SK-N-SH treated with all-trans-retinoic acid at 6 μM for 48 hours (cell line): ENCODE measurements around the gene IRS1.

ENCODE experiments used
- ARNTL ChIP-seq: fragments of 450-650 bp; formaldehyde crosslinking; IDR thresholded peaks from 2 replicates; pipeline ENCODE4 v1.5.0; 2020; ENCODE audit warnings: low read depth, mild to moderate bottlenecking, moderate library complexity, borderline replicate concordance
- PATZ1 ChIP-seq: fragments of 250-450 bp; sonication (Bioruptor Pico); IDR thresholded peaks from 2 replicates; pipeline ENCODE4 v1.8.0; 2020; ENCODE audit warnings: mild to moderate bottlenecking, moderate library complexity, borderline replicate concordance

GRCh38 chr2:226837787-226838603 lies 38.4 kb upstream of the IRS1 start:
- TF ChIP-seq PATZ1 (CRISPR knock-in tag) = no peak
- TF ChIP-seq ARNTL (CRISPR knock-in tag) = no peak
